Stimulated activated CD4-positive, alpha-beta T cell treated with anti-CD3 and anti-CD28 coated beads, Interleukin-2, amount 100 ng/mL, for 4 hours (primary cell): Measurements from ENCODE around the gene NMT1.

Experiments
- DNase-seq: peaks from one replicate; pipeline ENCODE4 v3.0.0-alpha.2; 2020; ENCODE audit warnings: low read depth

NMT1 gene

GRCh38 chr17:45150911-45151809, 90.0 kb downstream of the NMT1 start:
- DNase-seq: no peak

- DNase-seq: no peak
These were observed 93.9 kb downstream of the NMT1 start for GRCh38 chr17:45155029-45155428.

- no peak for DNase-seq
These were observed 94.4 kb downstream of the NMT1 start for GRCh38 chr17:45155483-45155882.

- DNase-seq: no peak
These were observed 95.1 kb downstream of the NMT1 start for GRCh38 chr17:45156242-45156641.
